OCI-M1 (cell line): ENCODE measurements around the gene MME.

Source experiments
- DNase-seq: peaks from one replicate; lab custom pipeline; 2025; lab: John Stamatoyannopoulos, UW

MME gene

GRCh38 chr3:155079746-155080487, at the start of gene MME:
Gene MME, plus strand, starts transcription at chr3:155080319. Its CDS starts 3,849 bp downstream, at chr3:155084168.
- no peak for DNase-seq

- DNase-seq, result no peak
Observed at GRCh38 chr3:155031186-155031585, 48.9 kb upstream of the MME start.

- DNase-seq, result peak; percentile 73
Observed at GRCh38 chr3:155032918-155033317, 47.2 kb upstream of the MME start.

- no peak for DNase-seq
Observed at GRCh38 chr3:155034786-155035185, 45.3 kb upstream of the MME start.

GRCh38 chr3:155035553-155035952, 44.6 kb upstream of the MME start:
- peak; percentile 6 for DNase-seq

GRCh38 chr3:155037508-155038202, 42.5 kb upstream of the MME start:
- DNase-seq, result peak; percentile 73

GRCh38 chr3:155038203-155038554, 41.9 kb upstream of the MME start:
- no peak for DNase-seq

GRCh38 chr3:155046935-155047334, 33.2 kb upstream of the MME start:
- no peak for DNase-seq

GRCh38 chr3:155047672-155048071, 32.4 kb upstream of the MME start:
- no peak for DNase-seq

- no peak for DNase-seq
Observed at GRCh38 chr3:155049959-155050358, 30.2 kb upstream of the MME start.

GRCh38 chr3:155052470-155052869, 27.6 kb upstream of the MME start:
- no peak for DNase-seq

- no peak for DNase-seq
Observed at GRCh38 chr3:155053756-155054155, 26.4 kb upstream of the MME start.

GRCh38 chr3:155064920-155065319, 15.2 kb upstream of the MME start:
- no peak for DNase-seq

- DNase-seq, result no peak
Observed at GRCh38 chr3:155065537-155065936, 14.6 kb upstream of the MME start.

GRCh38 chr3:155069729-155070128, 10.4 kb upstream of the MME start:
- no peak for DNase-seq

GRCh38 chr3:155070316-155070715, 9.8 kb upstream of the MME start:
- no peak for DNase-seq

GRCh38 chr3:155070932-155071387, 9.2 kb upstream of the MME start:
- DNase-seq, result no peak

GRCh38 chr3:155075200-155075599, 4.9 kb upstream of the MME start:
- no peak for DNase-seq

- no peak for DNase-seq
Observed at GRCh38 chr3:155076888-155077287, 3.2 kb upstream of the MME start.

- DNase-seq, result no peak
Observed at GRCh38 chr3:155078711-155079467, 1.2 kb upstream of the MME start.

- no peak for DNase-seq
Observed at GRCh38 chr3:155079468-155079745, 712 bp upstream of the MME start.

GRCh38 chr3:155080692-155081091, 573 bp downstream of the MME start:
- no peak for DNase-seq

GRCh38 chr3:155083313-155083905, 3.3 kb downstream of the MME start:
- DNase-seq, result no peak
